Ecto neural progenitor cell (in vitro differentiated cells): ENCODE measurements around the gene MYO5B.
A peak's percentile ranks its signal among the peaks of the same experiment; 100 is the strongest.

Experiments
- DNase-seq: peaks from one replicate; pipeline ENCODE4 v3.0.0-alpha.2; 2018; ENCODE audit warnings: low spot score

The MYO5B gene

GRCh38 chr18:49880661-49881060 is 314.3 kb downstream of the MYO5B start:
- no peak for DNase-seq

- no peak for DNase-seq
Observed at GRCh38 chr18:49879271-49879580, 315.7 kb downstream of the MYO5B start.

GRCh38 chr18:49878567-49879270 is 316.2 kb downstream of the MYO5B start:
- no peak for DNase-seq

- DNase-seq: no peak
Observed at GRCh38 chr18:49878015-49878414, 316.9 kb downstream of the MYO5B start.

GRCh38 chr18:49876536-49876935 is 318.4 kb downstream of the MYO5B start:
- no peak for DNase-seq

GRCh38 chr18:49875783-49876182 is 319.2 kb downstream of the MYO5B start:
- DNase-seq: no peak

GRCh38 chr18:49875155-49875554 is 319.8 kb downstream of the MYO5B start:
- DNase-seq: no peak

GRCh38 chr18:49874238-49874637 is 320.7 kb downstream of the MYO5B start:
- DNase-seq: no peak

- DNase-seq: no peak
Observed at GRCh38 chr18:49869354-49869753, 325.6 kb downstream of the MYO5B start.

- no peak for DNase-seq
Observed at GRCh38 chr18:49866680-49867079, 328.3 kb downstream of the MYO5B start.

- no peak for DNase-seq
Observed at GRCh38 chr18:49865401-49865800, 329.5 kb downstream of the MYO5B start.

- no peak for DNase-seq
Observed at GRCh38 chr18:49863769-49864621, 331.0 kb downstream of the MYO5B start.

GRCh38 chr18:49862656-49863385 is 332.1 kb downstream of the MYO5B start:
- no peak for DNase-seq

- DNase-seq: no peak
Observed at GRCh38 chr18:49861659-49862058, 333.3 kb downstream of the MYO5B start.

- DNase-seq: no peak
Observed at GRCh38 chr18:49859725-49860124, 335.2 kb downstream of the MYO5B start.

- no peak for DNase-seq
Observed at GRCh38 chr18:49859021-49859359, 336.0 kb downstream of the MYO5B start.

GRCh38 chr18:49858309-49859020 is 336.5 kb downstream of the MYO5B start:
- peak; percentile 80 for DNase-seq

- DNase-seq: no peak
Observed at GRCh38 chr18:49857708-49858107, 337.2 kb downstream of the MYO5B start.

GRCh38 chr18:49856496-49856895 is 338.5 kb downstream of the MYO5B start:
- DNase-seq: no peak

- no peak for DNase-seq
Observed at GRCh38 chr18:49855711-49856415, 339.1 kb downstream of the MYO5B start.

- DNase-seq: no peak
Observed at GRCh38 chr18:49854681-49855080, 340.3 kb downstream of the MYO5B start.

- DNase-seq: peak; percentile 24
Observed at GRCh38 chr18:49853436-49853835, 341.5 kb downstream of the MYO5B start.
